Measurements from ENCODE around the gene DCTPP1. TPM values are rescaled to one million over a fixed set of nuclear protein-coding genes. Genes with fewer than 3 reads are reported as not detected.

Gene DCTPP1
- polyA plus RNA-seq, 1 of the 3 experiments (the other 2 are of a cell fraction), result 79.2 TPM

- ChIA-PET POLR2A (interaction anchor here (0.6 to 1.5 kb wide), 7 partner anchors 8 to 154 kb away, joined by 3 to 15 read pairs (median 7); partner anchors contain the start of genes DCTPP1, TBC1D10B, ZNF48 and ZNF771), CTCF (interaction anchor here (0.8 to 4.0 kb wide), 12 partner anchors 8 to 602 kb away, joined by 3 to 24 read pairs (median 3); partner anchors contain the start of genes DCTPP1, PAGR1 and ZNF771)
- H3K27me3 ChIP-seq (ENCODE audit: insufficient read depth), result no peaks in the 10 kb centered on the region
- TF ChIP-seq SMC3 (IDR thresholded peaks at IDR 0.05; ENCODE audit: low read depth, low read length) (peak; percentile 5; the same call in 1 of the 2 replicates), NRF1 (IDR thresholded peaks at IDR 0.05; ENCODE audit: low read depth, low read length) (peak; percentile 78), MXI1 (IDR thresholded peaks at IDR 0.05; ENCODE audit: low read depth, low read length) (peak; percentile 66; the same call in 1 of the 2 replicates), MAX (IDR thresholded peaks at IDR 0.05; ENCODE audit: low read depth) (peak; percentile 69), CHD2 (IDR thresholded peaks at IDR 0.05; ENCODE audit: low read length, partially characterized antibody) (peak; percentile 18), MEF2A (IDR thresholded peaks at IDR 0.05; ENCODE audit: borderline replicate concordance, low read depth) (no peak)
- H3K4me1 ChIP-seq (ENCODE audit: control insufficient read depth in 1 of 2, insufficient read depth in 2 of 2, low read depth in 1 of 2, low read length in 1 of 2), result peaks cover 0 to 13% of the 10 kb centered on the region in 2 experiments; a peak in 1 of 4 replicates
- 27% methylated on average over 41 of the region's 140 CpGs for WGBS (ENCODE audit: low lambda C conversion rate)
- peaks cover 23% of the 10 kb centered on the region for H3F3A ChIP-seq (replicated peaks; ENCODE audit: insufficient read depth)
- H3K9me3 ChIP-seq, result no peaks in the 10 kb centered on the region
- H3K9ac ChIP-seq, result no peak overlapping the region
- H2AFZ ChIP-seq (ENCODE audit: low read depth), result no peak overlapping the region
- DNase-seq, result peak; percentile 93
- H4K20me1 ChIP-seq (ENCODE audit: insufficient read depth), result peaks cover 4% of the 10 kb centered on the region; the same call in 1 of the 2 replicates
- peaks cover 9 to 19% of the 10 kb centered on the region in 2 experiments for H3K36me3 ChIP-seq (replicated peaks in 1 of 2; ENCODE audit: control insufficient read depth in 1 of 2, insufficient read depth in 2 of 2, low read length in 1 of 2)
- no peaks in the 10 kb centered on the region for H3K9me2 ChIP-seq
- peaks cover 9% of the 10 kb centered on the region; the same call in 1 of the 2 replicates for H3K79me2 ChIP-seq (ENCODE audit: insufficient read depth)
- H3K4me2 ChIP-seq, result peak overlapping the region; percentile 50
- peak overlapping the region; percentile 12 to 40; a peak in 3 of 4 replicates for H3K4me3 ChIP-seq (ENCODE audit: low read depth in 2 of 2, low read length in 1 of 2)
- peak overlapping the region in 1 of 2 experiments; percentile 50; a peak in 2 of 4 replicates for H3K27ac ChIP-seq (ENCODE audit: low read depth in 2 of 2, low read length in 1 of 2)
These were observed 12.1 kb downstream of the DCTPP1 start for GRCh38 chr16:30417529-30418349.

- H3K36me3 ChIP-seq (replicated peaks in 1 of 2; ENCODE audit: control insufficient read depth in 1 of 2, insufficient read depth in 2 of 2, low read length in 1 of 2), result peaks cover 11 to 19% of the 10 kb centered on the region in 2 experiments
- no peaks in the 10 kb centered on the region for H3K27me3 ChIP-seq (ENCODE audit: insufficient read depth)
- H3K4me3 ChIP-seq (ENCODE audit: low read depth in 2 of 2, low read length in 1 of 2), result peak overlapping the region in 1 of 2 experiments; percentile 40; a peak in 2 of 4 replicates
- H2AFZ ChIP-seq (ENCODE audit: low read depth), result no peak overlapping the region
- CTCF ChIA-PET, result interaction anchor here (1.0 to 2.6 kb wide), 7 partner anchors 7 to 326 kb away, joined by 3 to 16 read pairs (median 5); partner anchors contain the start of genes DCTPP1 and ZNF771
- no peak overlapping the region for H3K9ac ChIP-seq
- POLR2A ChIA-PET, result interaction anchor here (1.0 to 1.5 kb wide), 6 partner anchors 7 to 155 kb away, joined by 3 to 15 read pairs (median 8); partner anchors contain the start of genes DCTPP1, TBC1D10B, ZNF48 and ZNF771
- DNase-seq, result no peak
- no peaks in the 10 kb centered on the region for H3K9me2 ChIP-seq
- 0 out of 2 replicates have a peak overlapping the region, but pooled peaks have one; percentile 50 for H3K4me2 ChIP-seq
- H3K27ac ChIP-seq (ENCODE audit: low read depth in 2 of 2, low read length in 1 of 2), result peak overlapping the region in 1 of 2 experiments; percentile 50; a peak in 1 of 4 replicates
- 77% methylated on average over 16 of the region's 18 CpGs for WGBS (ENCODE audit: low lambda C conversion rate)
- peaks cover 5 to 13% of the 10 kb centered on the region in 2 experiments; a peak in 1 of 4 replicates for H3K4me1 ChIP-seq (ENCODE audit: control insufficient read depth in 1 of 2, insufficient read depth in 2 of 2, low read depth in 1 of 2, low read length in 1 of 2)
- H4K20me1 ChIP-seq (ENCODE audit: insufficient read depth), result peaks cover 4% of the 10 kb centered on the region; the same call in 1 of the 2 replicates
- no peaks in the 10 kb centered on the region for H3K9me3 ChIP-seq
- TF ChIP-seq TCF12 (IDR thresholded peaks at IDR 0.05), result peak; percentile 11; the same call in 1 of the 2 replicates
- no peak for TF ChIP-seq SMC3 (IDR thresholded peaks at IDR 0.05; ENCODE audit: low read depth, low read length)
- no peak for TF ChIP-seq GABPA (IDR thresholded peaks at IDR 0.05; ENCODE audit: low read depth)
- H3K79me2 ChIP-seq (ENCODE audit: insufficient read depth), result peaks cover 16% of the 10 kb centered on the region; the same call in 1 of the 2 replicates
- H3F3A ChIP-seq (replicated peaks; ENCODE audit: insufficient read depth), result peaks cover 23% of the 10 kb centered on the region
These were observed 13.0 kb downstream of the DCTPP1 start for GRCh38 chr16:30416624-30417528.
